HG03135 (cell line): ENCODE measurements around the gene OR11H7.
"Not testable (repeated sequence)": the region's sequence is repeated elsewhere in the genome, so short reads cannot be mapped to it uniquely, and the experiment has no call there.

ENCODE experiments used
- ATAC-seq: cut with Tn5 transposase; IDR thresholded peaks from one replicate; pipeline ENCODE4 v1.9.1; 2021; ENCODE audit warnings: mild to moderate bottlenecking, moderate library complexity; ENCODE audit not compliant: unreplicated experiment

The OR11H7 gene

GRCh38 chr14:20277409-20277808, 48.6 kb downstream of the OR11H7 start:
- no peak for ATAC-seq

DNA sequence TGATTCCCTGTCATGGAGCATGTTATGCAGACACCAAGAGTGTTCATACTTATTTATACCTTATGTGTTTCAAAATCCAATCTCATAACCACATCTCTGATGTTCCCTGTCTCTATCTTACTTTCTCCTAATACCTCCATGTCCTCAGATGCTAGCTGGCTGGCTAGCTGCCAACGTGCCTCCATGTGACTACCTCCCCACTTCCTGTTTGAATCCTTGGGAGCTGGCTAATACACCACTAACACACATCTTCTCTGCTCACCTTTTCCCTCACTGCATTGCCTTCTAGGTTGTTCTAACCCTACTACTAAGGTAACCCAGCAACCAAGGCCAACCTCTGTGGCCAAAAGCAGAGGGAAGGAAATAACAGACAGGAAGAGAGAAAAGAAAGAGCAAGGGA, 49.6 kb downstream of the OR11H7 start:
- ATAC-seq = no peak

DNA sequence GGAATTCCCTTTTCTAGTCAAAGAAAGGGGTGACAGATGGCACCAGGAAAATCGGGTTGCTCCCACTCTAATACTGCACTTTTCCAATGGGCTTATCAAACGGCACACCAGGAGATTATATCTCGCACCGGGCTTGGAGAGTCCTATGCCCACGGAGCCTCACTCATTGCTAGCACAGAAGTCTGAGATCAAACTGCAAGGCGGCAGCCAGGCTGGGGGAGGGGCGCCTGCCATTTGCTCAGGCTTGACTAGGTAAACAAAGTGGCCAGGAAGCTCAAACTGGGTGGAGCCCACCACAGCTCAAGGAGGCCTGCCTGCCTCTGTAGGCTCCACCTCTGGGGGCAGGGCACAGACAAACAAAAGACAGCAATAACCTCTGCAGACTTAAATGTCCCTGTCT, 51.5 kb downstream of the OR11H7 start:
- not testable (repeated sequence) for ATAC-seq
